Stimulated activated CD4-positive, alpha-beta T cell treated with anti-CD3 and anti-CD28 coated beads, Interleukin-12 subunit alpha, Interleukin-12 subunit beta, amount 100 ng/mL, for 4 hours (primary cell): Measurements from ENCODE around the gene TMEM106C.

ENCODE experiments used
- DNase-seq: peaks from one replicate; pipeline ENCODE4 v3.0.0-alpha.2; 2020

Gene TMEM106C

GRCh38 chr12:47999816-48000215 lies 36.4 kb downstream of the TMEM106C start:
- no peak for DNase-seq

DNA sequence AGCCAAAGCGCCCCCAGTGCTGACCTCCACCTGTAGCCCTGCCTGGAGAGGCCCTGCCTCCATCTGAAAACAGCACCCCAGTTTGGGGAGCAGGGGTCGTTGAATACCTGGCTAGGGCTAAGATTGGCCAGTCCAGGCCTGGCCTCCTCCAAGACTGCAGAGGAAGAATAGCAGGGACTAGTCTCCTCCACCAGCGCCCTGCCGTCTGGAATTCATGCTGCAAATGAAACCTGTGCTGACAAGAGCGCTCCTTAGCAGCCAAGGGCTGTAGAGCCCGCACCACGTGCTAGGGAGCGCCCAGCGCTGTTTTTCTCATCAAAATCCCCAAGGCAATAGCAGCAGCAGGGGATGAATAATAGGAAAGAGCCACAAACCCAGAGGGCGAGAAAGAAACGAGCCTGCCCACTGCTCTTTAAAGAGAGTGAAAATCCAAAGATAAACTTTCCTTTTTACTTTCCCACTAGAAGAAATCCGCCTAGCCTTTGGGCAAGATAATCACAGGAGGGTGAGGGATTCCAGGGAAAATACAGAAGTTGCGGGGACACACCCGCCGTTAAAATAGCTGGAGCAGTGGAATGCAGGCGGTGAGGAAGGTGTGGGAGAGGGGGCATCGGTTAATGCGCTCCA lies 37.6 kb downstream of the TMEM106C start:
- no peak for DNase-seq

GRCh38 chr12:48001505-48002413 lies 38.4 kb downstream of the TMEM106C start:
- DNase-seq, result no peak

DNA sequence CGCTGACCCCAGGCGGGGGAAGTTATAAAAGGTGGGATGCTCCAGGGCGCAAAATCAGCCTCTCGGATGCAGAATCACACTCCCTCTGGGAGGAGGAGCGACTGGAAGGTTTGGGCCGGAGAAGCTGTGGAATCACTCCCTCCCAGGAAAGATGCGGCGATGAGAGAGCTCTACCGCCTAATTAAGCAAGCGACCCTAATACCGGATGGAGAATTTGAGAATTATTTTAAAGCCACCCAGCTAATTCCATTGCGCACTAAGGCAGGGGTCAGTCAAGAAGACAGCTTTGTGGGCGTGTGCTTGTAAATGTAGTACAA lies 39.0 kb downstream of the TMEM106C start:
- DNase-seq, result no peak

GRCh38 chr12:48002773-48003218 lies 39.4 kb downstream of the TMEM106C start:
- DNase-seq, result no peak

DNA sequence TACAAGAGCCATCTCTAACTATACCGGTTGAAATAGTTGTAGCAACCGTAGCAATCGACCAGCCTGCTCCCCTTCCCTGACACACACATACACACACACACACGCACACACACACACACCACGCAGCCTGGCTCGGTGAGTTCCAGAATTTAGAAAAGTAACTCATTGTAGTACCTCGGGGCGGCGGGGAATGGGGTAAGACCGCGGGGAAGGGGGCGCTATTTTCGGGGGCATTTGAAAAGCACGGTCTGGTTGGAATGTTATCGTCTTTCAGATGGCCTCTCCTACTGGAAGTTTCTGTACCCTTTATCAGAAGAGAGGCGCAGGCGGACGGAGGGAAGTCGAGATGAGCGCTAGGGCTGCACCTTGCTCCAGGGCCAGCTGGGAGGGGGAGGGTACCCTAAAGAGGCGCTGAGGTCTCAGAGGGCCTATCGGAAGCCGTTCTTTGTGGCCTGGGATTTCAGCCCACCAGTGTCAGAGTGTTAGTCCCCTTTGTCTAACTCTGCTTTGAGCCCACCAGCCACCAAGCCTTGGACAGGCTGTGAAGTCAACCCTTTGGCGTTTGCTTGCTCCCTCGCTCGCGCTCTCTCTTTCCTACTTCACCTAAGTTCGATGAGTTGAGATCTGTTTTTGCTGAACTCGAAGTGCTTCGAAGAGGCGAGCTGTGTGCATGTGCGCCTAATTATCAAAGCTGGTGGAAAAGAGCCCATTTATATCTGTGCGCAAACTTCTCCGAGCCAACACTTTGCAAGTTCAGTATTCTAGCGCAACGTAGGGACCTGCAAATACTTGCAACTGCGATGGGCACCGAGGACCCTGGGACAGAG lies 40.0 kb downstream of the TMEM106C start:
- no peak for DNase-seq

- DNase-seq, result no peak
Measured at GRCh38 chr12:48004053-48004941, 40.9 kb downstream of the TMEM106C start, which contains the start of gene COL2A1. TSS of gene COL2A1 (minus strand) at chr12:48004476. CDS start at chr12:48004321, 155 bp downstream.

DNA sequence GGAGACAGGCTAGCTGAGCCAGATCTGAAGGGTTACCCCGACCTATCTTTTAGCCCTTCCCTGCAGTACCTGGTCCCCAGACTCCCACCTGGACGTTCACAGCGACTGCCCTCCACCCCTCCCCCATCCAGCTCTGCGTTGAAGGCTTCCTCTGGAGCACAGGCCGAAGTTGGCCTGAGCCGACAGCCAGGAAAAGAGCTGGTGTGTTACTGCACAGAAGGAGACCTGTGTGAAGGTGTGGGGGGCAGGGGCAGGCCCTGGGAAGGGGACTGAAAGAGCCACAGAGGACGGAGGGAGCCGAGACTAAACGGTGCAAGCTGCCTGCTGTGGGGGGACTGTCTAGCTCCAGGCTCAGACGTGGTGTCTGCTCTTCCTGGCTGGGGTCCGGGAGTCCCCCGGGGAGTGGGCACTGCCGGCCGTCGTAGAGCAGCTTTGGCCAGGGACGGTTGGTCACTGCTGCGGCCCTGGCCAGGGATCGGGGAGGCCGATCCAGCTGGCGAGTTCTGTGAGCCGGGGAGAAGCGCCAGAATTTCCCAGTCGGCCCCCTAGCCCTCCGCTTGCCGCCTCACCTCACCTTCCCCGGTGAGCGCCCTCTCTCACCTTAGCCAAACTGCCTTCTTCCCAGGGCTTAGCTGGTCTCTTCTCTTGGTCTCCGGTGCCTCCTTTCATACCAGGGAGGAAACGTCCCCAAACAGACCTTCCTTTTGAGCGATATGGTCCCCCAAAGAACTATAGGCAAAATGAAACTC lies 41.8 kb downstream of the TMEM106C start:
- no peak for DNase-seq

DNA sequence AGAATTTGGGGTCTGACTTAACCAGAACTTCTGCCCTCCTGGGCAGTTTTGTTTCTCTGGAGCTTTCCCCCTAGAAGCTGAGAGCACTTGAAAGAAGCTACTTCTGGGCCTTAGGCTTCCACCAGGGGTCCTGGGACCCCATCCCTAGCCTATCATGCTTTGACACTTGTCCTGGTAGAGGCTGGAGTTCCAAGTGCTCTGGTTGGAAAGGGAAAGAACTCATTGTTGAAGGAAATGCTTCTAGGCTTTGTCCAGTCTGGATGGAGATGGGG lies 42.3 kb downstream of the TMEM106C start:
- no peak for DNase-seq

GRCh38 chr12:48007206-48007605 lies 43.8 kb downstream of the TMEM106C start:
- no peak for DNase-seq

DNA sequence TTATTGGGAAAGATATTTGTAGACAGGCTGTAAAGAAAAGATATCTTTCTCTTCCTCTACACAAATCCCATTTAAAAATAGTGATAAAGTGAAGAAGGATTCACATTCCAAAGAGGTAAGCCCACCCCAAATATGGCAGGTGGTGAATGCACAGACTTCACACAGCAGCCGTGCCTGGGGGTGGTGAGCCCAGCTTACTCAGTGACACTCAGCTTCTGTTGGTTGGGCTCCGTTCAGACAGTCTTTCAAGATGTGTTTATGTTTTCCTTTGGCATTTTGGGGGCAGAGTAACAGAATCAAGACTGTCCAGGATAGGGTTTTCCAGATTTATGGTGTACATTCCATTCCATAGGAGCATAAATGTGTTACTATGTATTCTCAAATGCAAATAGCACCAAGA lies 45.0 kb downstream of the TMEM106C start:
- DNase-seq, result no peak

DNA sequence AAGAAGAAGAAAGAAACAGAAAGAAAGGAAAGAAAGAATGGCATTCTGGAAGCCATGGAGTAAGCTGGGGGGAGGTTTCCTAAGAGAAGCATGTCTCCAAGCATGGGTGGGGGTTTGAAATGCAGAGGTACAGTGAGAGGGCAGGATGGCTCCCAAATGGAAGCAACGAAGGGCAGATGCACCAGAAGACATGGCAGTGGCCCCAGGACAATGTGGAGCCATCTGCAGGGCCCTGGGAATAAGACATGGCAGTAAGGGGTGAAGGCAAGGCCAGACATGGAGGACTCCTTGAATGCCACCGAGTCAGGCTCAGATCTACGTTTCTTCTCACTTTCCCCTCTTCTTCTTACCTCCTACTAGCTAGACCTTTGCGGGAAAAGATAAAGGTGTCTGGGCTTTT lies 45.6 kb downstream of the TMEM106C start:
- no peak for DNase-seq

GRCh38 chr12:48009471-48009870 lies 46.1 kb downstream of the TMEM106C start:
- no peak for DNase-seq

GRCh38 chr12:48010366-48010970 lies 47.1 kb downstream of the TMEM106C start:
- no peak for DNase-seq

- DNase-seq, result no peak
Measured at GRCh38 chr12:48012070-48012469, 48.7 kb downstream of the TMEM106C start.

- DNase-seq, result no peak
Measured at GRCh38 chr12:48013287-48013686, 49.9 kb downstream of the TMEM106C start.

DNA sequence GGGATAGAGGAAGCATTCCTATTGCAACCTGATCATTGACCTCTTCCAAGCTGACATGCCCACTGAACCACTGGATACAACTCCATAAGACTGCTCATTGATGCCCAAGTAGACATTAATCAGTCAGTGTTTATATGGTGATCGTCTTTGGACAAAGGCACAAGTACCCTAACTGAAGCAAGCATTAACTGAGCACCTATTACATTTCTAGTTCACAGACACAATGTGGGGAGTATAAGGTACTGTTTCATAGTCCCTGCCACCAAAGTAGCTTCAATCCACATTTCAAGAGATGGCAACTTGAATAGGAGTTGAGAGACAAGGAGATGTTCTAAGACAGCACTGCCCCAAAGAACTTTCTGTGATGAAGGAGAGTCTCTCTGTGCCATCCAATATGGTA lies 51.7 kb downstream of the TMEM106C start:
- DNase-seq, result no peak

GRCh38 chr12:48015954-48016353 lies 52.6 kb downstream of the TMEM106C start:
- DNase-seq, result no peak

DNA sequence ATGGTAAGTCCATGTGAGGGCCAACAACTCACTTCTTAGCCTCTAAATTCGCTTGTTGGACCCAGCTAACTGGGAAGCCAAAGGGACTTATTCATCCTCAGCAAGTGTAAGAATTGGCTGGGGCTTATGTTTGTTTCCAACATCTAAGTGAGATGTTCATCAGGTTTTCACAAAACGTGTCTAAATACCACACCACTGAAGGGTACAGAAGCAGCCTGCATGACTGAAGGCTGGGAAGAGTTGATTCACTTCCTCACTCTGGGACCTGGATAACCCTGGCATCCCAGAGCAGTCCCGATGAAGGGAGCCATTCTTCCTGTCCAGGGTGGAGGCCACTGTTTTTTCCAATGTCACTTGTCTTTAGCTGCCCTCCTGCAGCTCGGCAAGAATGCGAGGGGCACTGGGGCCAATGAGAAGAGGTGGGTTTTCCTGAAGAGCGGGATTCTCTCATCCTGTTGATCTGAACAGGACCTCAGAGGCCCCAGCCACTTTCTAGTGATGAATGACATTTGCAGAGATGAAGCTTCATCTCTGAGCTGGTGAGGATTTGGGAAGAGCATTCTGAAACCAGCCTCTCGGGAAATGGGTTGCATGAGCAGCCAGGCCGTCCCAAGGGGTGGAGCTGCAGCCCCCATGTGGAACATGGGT lies 53.1 kb downstream of the TMEM106C start:
- DNase-seq, result no peak

- DNase-seq, result no peak
Measured at GRCh38 chr12:48017496-48017895, 54.1 kb downstream of the TMEM106C start.
